Stimulated activated CD4-positive, alpha-beta T cell treated with anti-CD3 and anti-CD28 coated beads, TNF-alpha, amount 100 ng/mL, for 24 hours (primary cell): ENCODE data around the gene MEMO1.
"Not testable (repeated sequence)": the region's sequence is repeated elsewhere in the genome, so short reads cannot be mapped to it uniquely, and the experiment has no call there.

Source experiments
- DNase-seq, 3 experiments: peaks; one replicate each; pipeline ENCODE4 v3.0.0-alpha.2; 2020; ENCODE audit warnings: low read depth in 3 of 3

The MEMO1 gene

GRCh38 chr2:31957354-31958139 is 53.3 kb downstream of the MEMO1 start:
- DNase-seq, result no peak

GRCh38 chr2:31956934-31957333 is 53.9 kb downstream of the MEMO1 start:
- DNase-seq, result not testable (repeated sequence)

GRCh38 chr2:31956312-31956711 is 54.5 kb downstream of the MEMO1 start:
- no peak for DNase-seq

- not testable (repeated sequence) for DNase-seq
Observed at GRCh38 chr2:31953095-31953494, 57.7 kb downstream of the MEMO1 start.

- DNase-seq, result no peak
Observed at GRCh38 chr2:31950946-31951562, 59.8 kb downstream of the MEMO1 start.

GRCh38 chr2:31947871-31948270 is 62.9 kb downstream of the MEMO1 start:
- no peak for DNase-seq

- DNase-seq, result no peak
Observed at GRCh38 chr2:31946838-31947237, 64.0 kb downstream of the MEMO1 start.

GRCh38 chr2:31945572-31945935 is 65.3 kb downstream of the MEMO1 start:
- no peak for DNase-seq

- no peak for DNase-seq
Observed at GRCh38 chr2:31944828-31945571, 65.8 kb downstream of the MEMO1 start.

GRCh38 chr2:31943636-31944225 is 67.1 kb downstream of the MEMO1 start:
- DNase-seq, result no peak

- DNase-seq, result no peak
Observed at GRCh38 chr2:31940920-31941319, 69.9 kb downstream of the MEMO1 start.

- DNase-seq, result no peak
Observed at GRCh38 chr2:31937741-31938140, 73.1 kb downstream of the MEMO1 start.

- no peak for DNase-seq
Observed at GRCh38 chr2:31935370-31935769, 75.4 kb downstream of the MEMO1 start.

- peak in 2 of 3 experiments; percentile 8 to 14 for DNase-seq
Observed at GRCh38 chr2:31933066-31933465, 77.7 kb downstream of the MEMO1 start.

GRCh38 chr2:31932589-31932988 is 78.2 kb downstream of the MEMO1 start:
- no peak for DNase-seq

- no peak for DNase-seq
Observed at GRCh38 chr2:31931916-31932315, 78.9 kb downstream of the MEMO1 start.

- DNase-seq, result no peak
Observed at GRCh38 chr2:31925517-31925916, 85.3 kb downstream of the MEMO1 start.

- no peak for DNase-seq
Observed at GRCh38 chr2:31923662-31924061, 87.1 kb downstream of the MEMO1 start.

- no peak for DNase-seq
Observed at GRCh38 chr2:31922542-31923408, 88.0 kb downstream of the MEMO1 start.

GRCh38 chr2:31920962-31921361 is 89.8 kb downstream of the MEMO1 start:
- no peak for DNase-seq

GRCh38 chr2:31919499-31919898 is 91.3 kb downstream of the MEMO1 start:
- no peak for DNase-seq
